ENCODE measurements around the gene SLC25A27. TPM values are rescaled to one million over a fixed set of nuclear protein-coding genes. Genes with fewer than 3 reads are reported as not detected.

Gene SLC25A27
- total and polyA plus RNA-seq, 4 donors: 2.5 to 24.2 (median 4.9) TPM

DNA sequence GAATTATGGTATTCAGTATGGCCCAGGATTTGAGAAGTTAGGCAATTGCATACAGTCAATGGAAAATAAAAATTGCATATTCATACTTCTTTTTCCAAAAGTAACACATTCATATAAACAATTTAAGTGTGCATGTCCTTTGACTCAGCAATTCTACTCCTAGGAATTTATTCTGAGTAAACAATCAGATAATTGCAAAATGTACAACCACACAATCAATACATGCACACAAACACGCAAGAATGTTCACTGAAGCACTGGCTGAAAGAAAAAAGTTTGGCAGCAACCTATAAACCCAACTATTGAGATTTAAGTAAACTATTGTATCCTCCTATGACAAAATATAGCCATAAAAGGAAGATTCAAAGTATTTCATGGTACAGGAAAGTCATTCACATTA is 1.8 kb upstream of the SLC25A27 start:
- no peaks in the 10 kb centered on the region for H3K9me3 ChIP-seq (ENCODE audit: control insufficient read depth in 4 of 4, low read length in 3 of 4)
- DNase-seq (ENCODE audit: low spot score): no peak
- no peaks in the 10 kb centered on the region for H3K36me3 ChIP-seq (ENCODE audit: control insufficient read depth in 4 of 4, insufficient read depth in 3 of 4, low read depth in 1 of 4, low read length in 3 of 4)
- peak overlapping the region; percentile 59 to 88 for H3K9ac ChIP-seq (ENCODE audit: low read depth in 1 of 2, low read length in 2 of 2)
- TF ChIP-seq SP1 (IDR thresholded peaks at IDR 0.05): peak; percentile 37
- TF ChIP-seq, protein P1, sequence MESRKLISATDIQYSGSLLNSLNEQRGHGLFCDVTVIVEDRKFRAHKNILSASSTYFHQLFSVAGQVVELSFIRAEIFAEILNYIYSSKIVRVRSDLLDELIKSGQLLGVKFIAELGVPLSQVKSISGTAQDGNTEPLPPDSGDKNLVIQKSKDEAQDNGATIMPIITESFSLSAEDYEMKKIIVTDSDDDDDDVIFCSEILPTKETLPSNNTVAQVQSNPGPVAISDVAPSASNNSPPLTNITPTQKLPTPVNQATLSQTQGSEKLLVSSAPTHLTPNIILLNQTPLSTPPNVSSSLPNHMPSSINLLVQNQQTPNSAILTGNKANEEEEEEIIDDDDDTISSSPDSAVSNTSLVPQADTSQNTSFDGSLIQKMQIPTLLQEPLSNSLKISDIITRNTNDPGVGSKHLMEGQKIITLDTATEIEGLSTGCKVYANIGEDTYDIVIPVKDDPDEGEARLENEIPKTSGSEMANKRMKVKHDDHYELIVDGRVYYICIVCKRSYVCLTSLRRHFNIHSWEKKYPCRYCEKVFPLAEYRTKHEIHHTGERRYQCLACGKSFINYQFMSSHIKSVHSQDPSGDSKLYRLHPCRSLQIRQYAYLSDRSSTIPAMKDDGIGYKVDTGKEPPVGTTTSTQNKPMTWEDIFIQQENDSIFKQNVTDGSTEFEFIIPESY (IDR thresholded peaks at IDR 0.05): peak; percentile 24
- TF ChIP-seq HNF4G (IDR thresholded peaks at IDR 0.05): no peak
- peak; percentile 29 to 45 for TF ChIP-seq HNF4A (conservative IDR thresholded peaks at IDR 0.05)
- no peak for TF ChIP-seq YY1 (IDR thresholded peaks at IDR 0.05)
- TF ChIP-seq FOXA1 (IDR thresholded peaks at IDR 0.05): no peak
- TF ChIP-seq, protein P2, sequence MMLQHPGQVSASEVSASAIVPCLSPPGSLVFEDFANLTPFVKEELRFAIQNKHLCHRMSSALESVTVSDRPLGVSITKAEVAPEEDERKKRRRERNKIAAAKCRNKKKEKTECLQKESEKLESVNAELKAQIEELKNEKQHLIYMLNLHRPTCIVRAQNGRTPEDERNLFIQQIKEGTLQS (IDR thresholded peaks at IDR 0.05): peak; percentile 27
- TF ChIP-seq, protein P3, sequence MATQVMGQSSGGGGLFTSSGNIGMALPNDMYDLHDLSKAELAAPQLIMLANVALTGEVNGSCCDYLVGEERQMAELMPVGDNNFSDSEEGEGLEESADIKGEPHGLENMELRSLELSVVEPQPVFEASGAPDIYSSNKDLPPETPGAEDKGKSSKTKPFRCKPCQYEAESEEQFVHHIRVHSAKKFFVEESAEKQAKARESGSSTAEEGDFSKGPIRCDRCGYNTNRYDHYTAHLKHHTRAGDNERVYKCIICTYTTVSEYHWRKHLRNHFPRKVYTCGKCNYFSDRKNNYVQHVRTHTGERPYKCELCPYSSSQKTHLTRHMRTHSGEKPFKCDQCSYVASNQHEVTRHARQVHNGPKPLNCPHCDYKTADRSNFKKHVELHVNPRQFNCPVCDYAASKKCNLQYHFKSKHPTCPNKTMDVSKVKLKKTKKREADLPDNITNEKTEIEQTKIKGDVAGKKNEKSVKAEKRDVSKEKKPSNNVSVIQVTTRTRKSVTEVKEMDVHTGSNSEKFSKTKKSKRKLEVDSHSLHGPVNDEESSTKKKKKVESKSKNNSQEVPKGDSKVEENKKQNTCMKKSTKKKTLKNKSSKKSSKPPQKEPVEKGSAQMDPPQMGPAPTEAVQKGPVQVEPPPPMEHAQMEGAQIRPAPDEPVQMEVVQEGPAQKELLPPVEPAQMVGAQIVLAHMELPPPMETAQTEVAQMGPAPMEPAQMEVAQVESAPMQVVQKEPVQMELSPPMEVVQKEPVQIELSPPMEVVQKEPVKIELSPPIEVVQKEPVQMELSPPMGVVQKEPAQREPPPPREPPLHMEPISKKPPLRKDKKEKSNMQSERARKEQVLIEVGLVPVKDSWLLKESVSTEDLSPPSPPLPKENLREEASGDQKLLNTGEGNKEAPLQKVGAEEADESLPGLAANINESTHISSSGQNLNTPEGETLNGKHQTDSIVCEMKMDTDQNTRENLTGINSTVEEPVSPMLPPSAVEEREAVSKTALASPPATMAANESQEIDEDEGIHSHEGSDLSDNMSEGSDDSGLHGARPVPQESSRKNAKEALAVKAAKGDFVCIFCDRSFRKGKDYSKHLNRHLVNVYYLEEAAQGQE (IDR thresholded peaks at IDR 0.05): no peak
- peak in 1 of 2 donors; percentile 9 for TF ChIP-seq RAD21 (IDR thresholded peaks at IDR 0.05)
- TF ChIP-seq, protein P4, sequence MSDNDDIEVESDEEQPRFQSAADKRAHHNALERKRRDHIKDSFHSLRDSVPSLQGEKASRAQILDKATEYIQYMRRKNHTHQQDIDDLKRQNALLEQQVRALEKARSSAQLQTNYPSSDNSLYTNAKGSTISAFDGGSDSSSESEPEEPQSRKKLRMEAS (IDR thresholded peaks at IDR 0.05): peak; percentile 12
- TF ChIP-seq, protein P5, sequence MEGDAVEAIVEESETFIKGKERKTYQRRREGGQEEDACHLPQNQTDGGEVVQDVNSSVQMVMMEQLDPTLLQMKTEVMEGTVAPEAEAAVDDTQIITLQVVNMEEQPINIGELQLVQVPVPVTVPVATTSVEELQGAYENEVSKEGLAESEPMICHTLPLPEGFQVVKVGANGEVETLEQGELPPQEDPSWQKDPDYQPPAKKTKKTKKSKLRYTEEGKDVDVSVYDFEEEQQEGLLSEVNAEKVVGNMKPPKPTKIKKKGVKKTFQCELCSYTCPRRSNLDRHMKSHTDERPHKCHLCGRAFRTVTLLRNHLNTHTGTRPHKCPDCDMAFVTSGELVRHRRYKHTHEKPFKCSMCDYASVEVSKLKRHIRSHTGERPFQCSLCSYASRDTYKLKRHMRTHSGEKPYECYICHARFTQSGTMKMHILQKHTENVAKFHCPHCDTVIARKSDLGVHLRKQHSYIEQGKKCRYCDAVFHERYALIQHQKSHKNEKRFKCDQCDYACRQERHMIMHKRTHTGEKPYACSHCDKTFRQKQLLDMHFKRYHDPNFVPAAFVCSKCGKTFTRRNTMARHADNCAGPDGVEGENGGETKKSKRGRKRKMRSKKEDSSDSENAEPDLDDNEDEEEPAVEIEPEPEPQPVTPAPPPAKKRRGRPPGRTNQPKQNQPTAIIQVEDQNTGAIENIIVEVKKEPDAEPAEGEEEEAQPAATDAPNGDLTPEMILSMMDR (IDR thresholded peaks at IDR 0.05; ENCODE audit: low read depth, low read length, missing input control): no peak
- TF ChIP-seq RXRA (IDR thresholded peaks at IDR 0.05): peak in 1 of 2 donors; percentile 53
- TF ChIP-seq TAF1 (conservative IDR thresholded peaks at IDR 0.05): peak; percentile 75
- TF ChIP-seq EGR1 (IDR thresholded peaks at IDR 0.05; ENCODE audit: low read depth in 2 of 2): peak in 1 of 2 donors; percentile 33
- peak; percentile 30 to 32 for TF ChIP-seq JUND (IDR thresholded peaks at IDR 0.05)
- TF ChIP-seq GABPA (IDR thresholded peaks at IDR 0.05 in 1 of 2, conservative IDR thresholded peaks at IDR 0.05 in 1 of 2): no peak
- no peak for TF ChIP-seq NR2F2 (IDR thresholded peaks at IDR 0.05)
- peak; percentile 33 for TF ChIP-seq FOXA2 (IDR thresholded peaks at IDR 0.05)
- peak overlapping the region; percentile 10 to 58 for H3K27ac ChIP-seq (ENCODE audit: low read depth in 1 of 2, low read length in 2 of 2)
- peak overlapping the region; percentile 43 to 95 (median 51) for H3K4me3 ChIP-seq (ENCODE audit: low read depth in 1 of 3, low read length in 3 of 3)
- H3K27me3 ChIP-seq (ENCODE audit: control insufficient read depth in 4 of 4, insufficient read depth in 4 of 4, low read length in 3 of 4): no peaks in the 10 kb centered on the region
- peaks cover 7 to 28% (median 19%) of the 10 kb centered on the region in 4 donors for H3K4me1 ChIP-seq (ENCODE audit: control insufficient read depth in 4 of 4, insufficient read depth in 4 of 4, low read length in 3 of 4)
- 34% methylated on average over 1 of the region's 1 CpG for WGBS
